Brain microvascular endothelial cell (primary cell): ENCODE measurements around the gene NUP133.

ENCODE experiments used
- DNase-seq: peaks from one replicate; pipeline ENCODE4 v3.0.0-alpha.2; 2020
- H3K27ac ChIP-seq: fragments of 250-450 bp; sonication (Bioruptor Pico); 2 replicates; pipeline ENCODE4 v1.5.1; 2020; ENCODE audit warnings: mild to moderate bottlenecking, moderate library complexity
- H3K27me3 ChIP-seq: fragments of 250-450 bp; sonication (Bioruptor Pico); replicated peaks from 2 replicates; pipeline ENCODE4 v1.5.1; 2020; ENCODE audit warnings: mild to moderate bottlenecking
- H3K36me3 ChIP-seq: fragments of 250-450 bp; sonication (Bioruptor Pico); replicated peaks from 2 replicates; pipeline ENCODE4 v1.5.1; 2020; ENCODE audit warnings: mild to moderate bottlenecking
- H3K4me3 ChIP-seq: 2 replicates; pipeline ENCODE4 v1.5.1; 2011; ENCODE audit warnings: low read depth, mild to moderate bottlenecking, control low read depth, low read length, moderate library complexity
- CTCF ChIP-seq: IDR thresholded peaks from 2 replicates; pipeline ENCODE4 v1.5.1; 2011; ENCODE audit warnings: low read depth, mild to moderate bottlenecking, moderate library complexity, low read length, control low read depth, inconsistent platforms; ENCODE audit errors: missing control alignments
- in situ Hi-C: cut with HindIII; loops from 2 replicates; pipeline ENCODE4 v1.10.0; 2017; ENCODE audit warnings: low sequenced_read_pairs, low pct_ligation_motif_present

NUP133 gene

GRCh38 chr1:229506633-229507032, 1.5 kb downstream of the NUP133 start:
- Histone ChIP-seq H3K4me3 (no peak overlapping the region), H3K36me3 (peaks cover 6% of the 10 kb centered on the region), H3K27me3 (no peaks in the 10 kb centered on the region), H3K27ac (no peak overlapping the region)
- no peak for TF ChIP-seq CTCF
- in situ Hi-C loops = no loop called here
- no peak for DNase-seq

GRCh38 chr1:229495782-229496181, 12.4 kb downstream of the NUP133 start:
- no peak for DNase-seq
- in situ Hi-C loops = no loop called here
- H3K27me3 ChIP-seq = no peaks in the 10 kb centered on the region
- H3K4me3 ChIP-seq = no peak overlapping the region
- H3K36me3 ChIP-seq = peaks cover 53% of the 10 kb centered on the region
- TF ChIP-seq CTCF = no peak
- H3K27ac ChIP-seq = no peak overlapping the region

DNA sequence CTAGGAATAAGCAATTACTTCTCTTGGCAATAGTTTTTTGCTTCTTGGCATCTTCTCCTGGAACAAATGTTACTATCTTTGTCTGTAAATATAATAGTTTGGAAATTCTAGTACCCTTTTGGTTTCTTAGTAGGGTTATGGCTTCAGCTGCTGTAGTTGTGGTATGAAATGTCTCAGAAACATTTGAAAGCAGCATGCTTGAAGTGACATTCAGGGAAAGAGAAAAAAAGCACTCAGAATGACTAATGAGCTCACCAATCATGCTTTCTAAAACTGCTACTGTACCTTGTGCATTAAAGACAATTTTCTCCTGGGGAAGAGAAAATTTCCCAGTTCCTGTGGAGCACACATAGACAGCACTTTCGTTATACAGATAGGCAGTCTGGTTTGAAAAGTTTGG, 21.0 kb downstream of the NUP133 start:
- DNase-seq = no peak
- Histone ChIP-seq H3K27ac (no peak overlapping the region), H3K27me3 (no peaks in the 10 kb centered on the region), H3K4me3 (no peak overlapping the region), H3K36me3 (peaks cover 33% of the 10 kb centered on the region)
- TF ChIP-seq CTCF = no peak
- in situ Hi-C loops = no loop called here

GRCh38 chr1:229485318-229485717, 22.8 kb downstream of the NUP133 start:
- Histone ChIP-seq H3K27ac (no peak overlapping the region), H3K36me3 (peaks cover 24% of the 10 kb centered on the region), H3K4me3 (no peak overlapping the region), H3K27me3 (no peaks in the 10 kb centered on the region)
- in situ Hi-C loops = no loop called here
- no peak for TF ChIP-seq CTCF
- no peak for DNase-seq

- peaks cover 26% of the 10 kb centered on the region for H3K36me3 ChIP-seq
- no peak overlapping the region for H3K4me3 ChIP-seq
- no peak overlapping the region for H3K27ac ChIP-seq
- no peak for DNase-seq
- H3K27me3 ChIP-seq = no peaks in the 10 kb centered on the region
- in situ Hi-C loops = no loop called here
- TF ChIP-seq CTCF = no peak
These were observed 25.6 kb downstream of the NUP133 start for GRCh38 chr1:229482511-229482910.

GRCh38 chr1:229480495-229480894, 27.6 kb downstream of the NUP133 start:
- H3K27ac ChIP-seq = no peak overlapping the region
- TF ChIP-seq CTCF = no peak
- H3K27me3 ChIP-seq = no peaks in the 10 kb centered on the region
- no peak overlapping the region for H3K4me3 ChIP-seq
- DNase-seq = no peak
- peaks cover 21% of the 10 kb centered on the region for H3K36me3 ChIP-seq
- in situ Hi-C loops = no loop called here
